Sigmoid colon (tissue), 7 donors: ENCODE data around the gene DEFB119. TPM values are rescaled to one million over a fixed set of nuclear protein-coding genes. Genes with fewer than 3 reads are reported as not detected.

Source experiments
- DNase-seq: peaks from one replicate; pipeline ENCODE4 v3.0.0-alpha.2; 2019
- H3K27ac ChIP-seq, 4 donors: fragments of 200-600 bp; sonication (generic); one replicate each; pipeline ENCODE4 v1.5.1; 2016 to 2019; ENCODE audit warnings: mild to moderate bottlenecking in 1 of 4
- H3K27me3 ChIP-seq, 3 donors: fragments of 200-600 bp; sonication (generic); one replicate each; pipeline ENCODE4 v1.5.1; 2019; ENCODE audit warnings: mild to moderate bottlenecking in 1 of 3
- H3K36me3 ChIP-seq, 4 donors: fragments of 200-600 bp; sonication (generic); one replicate each; pipeline ENCODE4 v1.5.1; 2016 to 2019
- H3K4me1 ChIP-seq, 4 donors: fragments of 200-600 bp; sonication (generic); one replicate each; pipeline ENCODE4 v1.5.1; 2017 to 2019
- H3K4me3 ChIP-seq, 4 donors: fragments of 200-600 bp; sonication (generic); one replicate each; pipeline ENCODE4 v1.5.1; 2017 to 2019; ENCODE audit warnings: mild to moderate bottlenecking in 2 of 4, moderate library complexity in 1 of 4
- H3K9me3 ChIP-seq, 4 donors: fragments of 200-600 bp in 3 of 4; sonication (generic) in 3 of 4; one replicate each; pipeline versions ENCODE4 v1.5.1 to v1.6.1; 2013 to 2019
- EP300 ChIP-seq, 4 donors: sonication (generic); formaldehyde crosslinking; IDR thresholded peaks; one replicate each; pipeline ENCODE4 v1.6.1; 2017; ENCODE audit warnings: antibody characterized with exemption in 4 of 4
- POLR2A ChIP-seq, 2 donors: fragments of 450-650 bp; IDR thresholded peaks; one replicate each; pipeline ENCODE4 v1.6.1; 2016; ENCODE audit warnings: antibody characterized with exemption in 2 of 2, mild to moderate bottlenecking in 2 of 2, moderate library complexity in 2 of 2
- POLR2AphosphoS5 ChIP-seq, 4 donors: sonication (generic); formaldehyde crosslinking; IDR thresholded peaks; one replicate each; pipeline ENCODE4 v1.6.1; 2017; ENCODE audit warnings: antibody characterized with exemption in 4 of 4
- WGBS, 2 donors: extraction: QIAGEN DNeasy Blood & Tissue Kit; methylation state at CpG; one replicate each; pipeline ENCODE4 v1.1.7; 2013; 5-methylcytosine and 5-hydroxymethylcytosine counted together
- intact Hi-C: fragments of 100-400 bp; cut with DNase I; formaldehyde crosslinking; loops from one replicate; pipeline ENCODE4 v1.15.1; 2023
- polyA plus RNA-seq, 3 donors: library from polyadenylated mRNA; stranded (reverse); fragments of 200-250 nt; gene quantifications; one replicate each; pipeline ENCODE4 v1.2.3, GENCODE V29; 2013
- small RNA-seq, 3 donors: library from RNA; depleted of rRNA; stranded (forward); fragments of <200 nt; gene quantifications; one replicate each; pipeline ENCODE3, GENCODE V24; 2016
- total RNA-seq, 4 donors: library from RNA; depleted of rRNA; stranded (reverse); fragments of >200 nt; gene quantifications; one replicate each; pipeline ENCODE4 v1.1.0, GENCODE V29; 2016
- TF ChIP-seq, protein P1 (sequence below), 4 experiments: fragments of 450-650 bp in 3 of 4; fragments of 200-600 bp in 1 of 4; IDR thresholded peaks; one replicate each; pipeline ENCODE4 v1.5.1; 2016 to 2019; ENCODE audit warnings: antibody characterized with exemption in 4 of 4, mild to moderate bottlenecking in 3 of 4, moderate library complexity in 2 of 4
- donor health status: healthy with polysubstance abuse.
- donor health status: Bipolar disorder and iron deficiency.
- donor health status: healthy.

The DEFB119 gene
- total and polyA plus RNA-seq, 7 donors: not detected

DNA sequence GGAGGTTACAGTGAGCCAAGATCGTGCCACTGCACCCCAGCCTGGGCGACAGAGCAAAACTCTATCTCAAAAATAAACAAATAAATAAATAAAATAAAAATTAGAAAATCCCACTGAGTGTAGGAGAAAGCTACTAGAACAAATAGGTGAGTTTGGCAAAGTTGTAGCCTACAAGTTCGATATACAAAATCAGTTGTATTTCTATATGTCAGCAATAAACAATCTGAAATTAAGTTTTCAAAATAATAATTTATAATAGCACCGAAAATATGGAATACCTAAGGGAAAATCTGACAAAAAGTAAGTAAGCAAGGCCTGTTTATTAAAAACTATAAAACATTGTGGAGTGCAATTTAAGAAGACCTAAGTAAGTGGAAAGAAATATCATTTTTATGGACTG, 27.1 kb downstream of the DEFB119 start:
- 77 to 80% methylated on average over 4 of the region's 4 CpGs for WGBS, 2 donors
- Histone ChIP-seq H3K27me3 (no peaks in the 10 kb centered on the region), H3K9me3 (peaks cover 0 to 6% (median 0%) of the 10 kb centered on the region in 4 donors), H3K4me1 (no peaks in the 10 kb centered on the region), H3K36me3 (no peaks in the 10 kb centered on the region), H3K4me3 (no peak overlapping the region), H3K27ac (no peak overlapping the region)
- intact Hi-C loops: no loop called here
- TF ChIP-seq EP300 (IDR thresholded peaks at IDR 0.05): no peak
- no peak for DNase-seq

DNA sequence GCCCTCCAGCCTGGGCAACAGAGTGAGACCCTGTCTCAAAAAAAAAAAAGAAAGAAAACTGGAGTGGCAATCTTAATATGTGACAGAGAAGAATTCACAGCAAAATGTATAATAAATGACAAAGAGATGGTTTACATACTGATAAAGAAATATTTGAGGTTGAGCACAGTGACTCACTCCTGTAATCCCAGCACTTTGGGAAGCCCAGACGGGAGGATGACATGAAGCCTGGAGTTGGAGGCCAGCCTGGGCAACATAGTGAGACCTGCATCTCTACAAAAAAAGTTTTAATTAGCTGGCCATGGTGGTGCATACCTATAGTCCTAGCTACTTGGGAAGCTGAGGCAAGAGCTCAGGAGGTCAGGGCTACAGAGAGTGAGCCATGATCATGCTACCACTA, 34.4 kb downstream of the DEFB119 start:
- Histone ChIP-seq H3K9me3 (peaks cover 0 to 2% (median 0%) of the 10 kb centered on the region in 4 donors), H3K27me3 (no peaks in the 10 kb centered on the region), H3K36me3 (no peaks in the 10 kb centered on the region), H3K4me3 (no peak overlapping the region), H3K27ac (no peak overlapping the region), H3K4me1 (no peaks in the 10 kb centered on the region)
- no peak for DNase-seq
- TF ChIP-seq POLR2AphosphoS5 (IDR thresholded peaks at IDR 0.05) (no peak), POLR2A (IDR thresholded peaks at IDR 0.05) (no peak), EP300 (IDR thresholded peaks at IDR 0.05) (no peak)
- TF ChIP-seq, protein P1, sequence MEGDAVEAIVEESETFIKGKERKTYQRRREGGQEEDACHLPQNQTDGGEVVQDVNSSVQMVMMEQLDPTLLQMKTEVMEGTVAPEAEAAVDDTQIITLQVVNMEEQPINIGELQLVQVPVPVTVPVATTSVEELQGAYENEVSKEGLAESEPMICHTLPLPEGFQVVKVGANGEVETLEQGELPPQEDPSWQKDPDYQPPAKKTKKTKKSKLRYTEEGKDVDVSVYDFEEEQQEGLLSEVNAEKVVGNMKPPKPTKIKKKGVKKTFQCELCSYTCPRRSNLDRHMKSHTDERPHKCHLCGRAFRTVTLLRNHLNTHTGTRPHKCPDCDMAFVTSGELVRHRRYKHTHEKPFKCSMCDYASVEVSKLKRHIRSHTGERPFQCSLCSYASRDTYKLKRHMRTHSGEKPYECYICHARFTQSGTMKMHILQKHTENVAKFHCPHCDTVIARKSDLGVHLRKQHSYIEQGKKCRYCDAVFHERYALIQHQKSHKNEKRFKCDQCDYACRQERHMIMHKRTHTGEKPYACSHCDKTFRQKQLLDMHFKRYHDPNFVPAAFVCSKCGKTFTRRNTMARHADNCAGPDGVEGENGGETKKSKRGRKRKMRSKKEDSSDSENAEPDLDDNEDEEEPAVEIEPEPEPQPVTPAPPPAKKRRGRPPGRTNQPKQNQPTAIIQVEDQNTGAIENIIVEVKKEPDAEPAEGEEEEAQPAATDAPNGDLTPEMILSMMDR (IDR thresholded peaks at IDR 0.05): no peak
- 63 to 75% methylated on average over 1 of the region's 1 CpG for WGBS, 2 donors
- intact Hi-C loops: no loop called here

DNA sequence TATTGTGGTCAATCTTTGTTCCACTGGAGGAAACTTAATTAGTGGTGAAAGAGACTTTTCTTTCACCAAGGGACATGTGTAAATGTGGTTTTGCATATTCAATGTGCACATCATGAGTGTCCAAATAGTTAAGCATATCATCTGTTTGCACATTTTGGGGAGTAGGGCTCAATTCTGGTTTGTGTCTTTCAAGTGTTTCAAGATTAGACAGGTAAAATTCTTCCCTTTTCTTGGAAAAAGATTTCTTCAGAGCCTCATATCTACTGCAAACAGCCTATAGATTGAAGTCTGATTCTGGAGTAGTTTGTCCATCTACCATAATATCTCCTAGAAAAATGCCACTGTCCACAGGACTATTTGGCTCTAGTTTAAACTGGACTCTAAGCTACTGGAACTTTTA, 48.9 kb downstream of the DEFB119 start:
- H3K4me1 ChIP-seq: no peaks in the 10 kb centered on the region
- H3K27me3 ChIP-seq: no peaks in the 10 kb centered on the region
- H3K4me3 ChIP-seq: no peak overlapping the region
- TF ChIP-seq, protein P1 (IDR thresholded peaks at IDR 0.05): no peak
- TF ChIP-seq POLR2A (IDR thresholded peaks at IDR 0.05) (no peak), EP300 (IDR thresholded peaks at IDR 0.05) (no peak), POLR2AphosphoS5 (IDR thresholded peaks at IDR 0.05) (no peak)
- no peaks in the 10 kb centered on the region for H3K9me3 ChIP-seq
- intact Hi-C loops: no loop called here
- H3K36me3 ChIP-seq: no peaks in the 10 kb centered on the region
- no peak for DNase-seq
- no peak overlapping the region for H3K27ac ChIP-seq

DNA sequence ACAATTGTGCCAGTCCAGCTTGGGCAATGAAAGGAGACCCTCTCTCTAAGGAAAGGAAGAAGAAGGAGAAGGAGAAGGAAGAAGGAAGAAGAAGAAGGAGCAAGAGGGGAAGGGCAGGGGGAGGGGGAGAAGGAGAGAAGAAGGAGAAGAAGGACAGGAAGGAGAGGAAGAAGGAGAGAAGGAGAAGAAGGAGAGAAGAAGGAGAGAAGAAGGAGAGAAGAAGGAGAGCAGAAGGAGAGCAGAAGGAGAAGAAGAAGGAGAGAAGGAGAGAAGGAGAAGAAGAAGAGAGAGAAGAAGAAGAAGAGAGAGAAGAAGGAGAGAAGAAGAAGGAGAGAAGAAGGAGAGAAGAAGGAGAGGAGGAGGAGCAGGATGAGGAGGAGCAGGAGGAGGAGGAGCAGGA, 59.5 kb downstream of the DEFB119 start:
- peaks cover 0 to 3% (median 0%) of the 10 kb centered on the region in 4 donors for H3K9me3 ChIP-seq
- no peaks in the 10 kb centered on the region for H3K27me3 ChIP-seq
- H3K4me1 ChIP-seq: no peaks in the 10 kb centered on the region
- TF ChIP-seq POLR2A (IDR thresholded peaks at IDR 0.05) (no peak), POLR2AphosphoS5 (IDR thresholded peaks at IDR 0.05) (no peak), EP300 (IDR thresholded peaks at IDR 0.05) (no peak)
- TF ChIP-seq, protein P1 (IDR thresholded peaks at IDR 0.05): no peak
- DNase-seq: no peak
- intact Hi-C loops: no loop called here
- no peaks in the 10 kb centered on the region for H3K36me3 ChIP-seq
- H3K27ac ChIP-seq: no peak overlapping the region
- H3K4me3 ChIP-seq: no peak overlapping the region

Small RNAs within 50 kb of the gene (small RNA-seq; reads per million reads assigned to genes)
- 0 reads per million in 3 donors for gene DEFB117
- gene RF00561: 0 reads per million in 3 donors
- 0 reads per million in 3 donors for gene RNA5SP480

Other genes with a start within 250 kb of the DEFB119 start
- gene DEFB115, start 132.9 kb downstream of the DEFB119 start, total RNA-seq: not detected
- not detected for gene DEFB115, start 132.9 kb downstream of the DEFB119 start, polyA plus RNA-seq
- gene DEFB116, start 82.0 kb downstream of the DEFB119 start, total RNA-seq: not detected
- gene DEFB116, start 82.0 kb downstream of the DEFB119 start, polyA plus RNA-seq: not detected
- gene DEFB118, start 22.0 kb downstream of the DEFB119 start, total RNA-seq: not detected
- not detected for gene DEFB118, start 22.0 kb downstream of the DEFB119 start, polyA plus RNA-seq
- gene DEFB121, start 15.6 kb upstream of the DEFB119 start, total RNA-seq: not detected
- not detected for gene DEFB121, start 15.6 kb upstream of the DEFB119 start, polyA plus RNA-seq
- gene DEFB123, start 50.0 kb upstream of the DEFB119 start, total RNA-seq: not detected
- not detected for gene DEFB123, start 50.0 kb upstream of the DEFB119 start, polyA plus RNA-seq
- gene DEFB124, start 84.5 kb upstream of the DEFB119 start, total RNA-seq: not detected
- gene DEFB124, start 84.5 kb upstream of the DEFB119 start, polyA plus RNA-seq: not detected
- 1 to 10 TPM; 3.8 to 9.3 (median 5.5) TPM for gene REM1, start 84.7 kb upstream of the DEFB119 start, total RNA-seq
- gene REM1, start 84.7 kb upstream of the DEFB119 start, polyA plus RNA-seq: 1 to 10 TPM in 2 of 3 donors, under 1 TPM in 1; 0.46 to 1.2 (median 1.2) TPM
- 10 to 100 TPM; 34.8 to 64.3 (median 38.4) TPM for gene HM13, start 123.9 kb upstream of the DEFB119 start, total RNA-seq
- 100 to 1,000 TPM in 2 of 3 donors, 10 to 100 TPM in 1; 62.5 to 304 (median 188) TPM for gene HM13, start 123.9 kb upstream of the DEFB119 start, polyA plus RNA-seq
- gene ID1, start 214.7 kb upstream of the DEFB119 start, total RNA-seq: 100 to 1,000 TPM; 111 to 230 (median 147) TPM
- gene ID1, start 214.7 kb upstream of the DEFB119 start, polyA plus RNA-seq: 100 to 1,000 TPM; 329 to 368 (median 342) TPM
- gene COX4I2, start 247.3 kb upstream of the DEFB119 start, total RNA-seq: 1 to 10 TPM in 1 of 4 donors, not detected in 3; 1.1 TPM
- 1 to 10 TPM in 2 of 3 donors, not detected in 1; 1.4 to 3.0 TPM for gene COX4I2, start 247.3 kb upstream of the DEFB119 start, polyA plus RNA-seq